C4-2B (cell line): ENCODE data around the gene BGLAP.

Source experiments
- H3K27ac ChIP-seq: fragments of 450-650 bp; 2 replicates; pipeline ENCODE4 v1.5.1; 2017
- CTCF ChIP-seq: fragments of 450-650 bp; conservative IDR thresholded peaks from 2 replicates; pipeline ENCODE4 v1.5.1; 2017; ENCODE audit warnings: mild to moderate bottlenecking
- ZFX ChIP-seq: fragments of 450-650 bp; IDR thresholded peaks from 2 replicates; pipeline ENCODE4 v1.6.1; 2017

Gene BGLAP

GRCh38 chr1:156217871-156218270 lies 24.1 kb upstream of the BGLAP start:
- TF ChIP-seq ZFX: no peak
- TF ChIP-seq CTCF: no peak
- H3K27ac ChIP-seq: peak overlapping the region; percentile 69

GRCh38 chr1:156220226-156220625 lies 21.8 kb upstream of the BGLAP start:
- TF ChIP-seq CTCF: no peak
- no peak for TF ChIP-seq ZFX
- H3K27ac ChIP-seq: no peak overlapping the region

GRCh38 chr1:156221986-156222692 lies 19.8 kb upstream of the BGLAP start:
- TF ChIP-seq CTCF: no peak
- no peak for TF ChIP-seq ZFX
- H3K27ac ChIP-seq: no peak overlapping the region

GRCh38 chr1:156225677-156226014 lies 16.3 kb upstream of the BGLAP start:
- TF ChIP-seq ZFX (no peak), CTCF (no peak; the same call in 1 of the 2 replicates)
- no peak overlapping the region for H3K27ac ChIP-seq

- no peak overlapping the region for H3K27ac ChIP-seq
- TF ChIP-seq ZFX (no peak), CTCF (no peak)
Measured at GRCh38 chr1:156226116-156226538, 15.9 kb upstream of the BGLAP start.

- H3K27ac ChIP-seq: no peak overlapping the region
- TF ChIP-seq CTCF (no peak), ZFX (no peak)
Measured at GRCh38 chr1:156226782-156227181, 15.2 kb upstream of the BGLAP start.

- TF ChIP-seq ZFX: no peak
- no peak for TF ChIP-seq CTCF
- H3K27ac ChIP-seq: no peak overlapping the region
Measured at GRCh38 chr1:156228501-156228900, 13.5 kb upstream of the BGLAP start.
